Left ventricle myocardium inferior (tissue), 1 donor: ENCODE results near the gene BPIFB3. TPM values are rescaled to one million over a fixed set of nuclear protein-coding genes. Genes with fewer than 3 reads are reported as not detected.

Experiments
- DNase-seq: peaks from one replicate; pipeline ENCODE4 v3.0.0-alpha.2; 2020
- H3K27ac ChIP-seq: fragments of 200-600 bp; replicated peaks from 2 replicates; pipeline ENCODE4 v1.8.0; 2021
- H3K27me3 ChIP-seq: fragments of 200-600 bp; 2 replicates; pipeline ENCODE4 v1.8.0; 2021; ENCODE audit warnings: low read depth
- H3K36me3 ChIP-seq: fragments of 200-600 bp; 2 replicates; pipeline ENCODE4 v1.8.0; 2021
- H3K4me1 ChIP-seq: fragments of 200-600 bp; 2 replicates; pipeline ENCODE4 v1.8.0; 2021
- H3K4me3 ChIP-seq: fragments of 200-600 bp; 2 replicates; pipeline ENCODE4 v1.8.0; 2021; ENCODE audit warnings: mild to moderate bottlenecking, moderate library complexity
- H3K9me3 ChIP-seq: fragments of 200-600 bp; replicated peaks from 2 replicates; pipeline ENCODE4 v1.8.0; 2021
- CTCF ChIP-seq: fragments of 200-600 bp; IDR thresholded peaks from 2 replicates; pipeline ENCODE4 v1.8.0; 2021; ENCODE audit warnings: antibody characterized with exemption, mild to moderate bottlenecking, borderline replicate concordance
- intact Hi-C: fragments of 100-400 bp; cut with micrococcal nuclease; formaldehyde crosslinking; loops from one replicate; pipeline ENCODE4 v1.11.0; 2022
- total RNA-seq: library from RNA; stranded (reverse); fragmentation: NEBNext Ultra II Directional; extraction: Animal tissue kit (Norgen Biotek cat#: 25700); gene quantifications from one replicate; pipeline ENCODE4 v1.2.1, GENCODE V29; 2021
- donor health status: DM: no; HTN: yes; CAD: no; lungs with severe emphysema.

Gene BPIFB3
- total RNA-seq, 1 donor from 2014 or later = not detected

DNA sequence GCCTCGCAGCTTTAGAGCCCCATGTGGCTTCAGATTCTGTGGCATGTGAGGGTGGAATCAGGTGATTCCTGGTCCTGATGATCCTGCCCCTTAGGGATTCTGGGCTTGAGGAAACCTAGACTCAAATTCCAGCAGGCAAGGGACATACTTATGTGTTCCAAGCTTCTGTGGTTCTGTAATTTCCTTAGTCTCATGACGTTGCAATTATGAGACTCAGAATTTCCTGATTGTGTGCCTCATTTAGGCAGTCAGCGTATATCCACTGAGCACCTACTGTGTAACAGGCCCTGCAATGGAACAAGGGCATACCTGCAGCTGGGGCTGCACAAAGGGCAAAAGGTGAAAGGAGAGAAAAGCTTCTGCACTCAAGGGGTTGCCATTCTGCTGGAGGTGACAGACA lies 14.1 kb downstream of the BPIFB3 start:
- H3K27me3 ChIP-seq = peaks cover 29% of the 10 kb centered on the region
- no peaks in the 10 kb centered on the region for H3K4me1 ChIP-seq
- no peaks in the 10 kb centered on the region for H3K9me3 ChIP-seq
- no peaks in the 10 kb centered on the region for H3K36me3 ChIP-seq
- no peak for TF ChIP-seq CTCF
- no peak for DNase-seq
- H3K27ac ChIP-seq = no peak overlapping the region
- H3K4me3 ChIP-seq = no peak overlapping the region
- intact Hi-C loops = no loop called here

- Histone ChIP-seq H3K36me3 (no peaks in the 10 kb centered on the region), H3K4me1 (no peaks in the 10 kb centered on the region), H3K27me3 (peaks cover 32% of the 10 kb centered on the region), H3K4me3 (no peak overlapping the region), H3K9me3 (no peaks in the 10 kb centered on the region), H3K27ac (no peak overlapping the region)
- DNase-seq = no peak
- no peak for TF ChIP-seq CTCF
- intact Hi-C loops = no loop called here
These were observed 14.7 kb downstream of the BPIFB3 start for GRCh38 chr20:33068251-33068939.

- Histone ChIP-seq H3K4me3 (no peak overlapping the region), H3K27ac (no peak overlapping the region), H3K27me3 (peaks cover 33% of the 10 kb centered on the region), H3K36me3 (no peaks in the 10 kb centered on the region), H3K4me1 (no peaks in the 10 kb centered on the region), H3K9me3 (no peaks in the 10 kb centered on the region)
- no peak for TF ChIP-seq CTCF
- intact Hi-C loops = no loop called here
- DNase-seq = no peak
These were observed 16.0 kb downstream of the BPIFB3 start for GRCh38 chr20:33069673-33070072.

DNA sequence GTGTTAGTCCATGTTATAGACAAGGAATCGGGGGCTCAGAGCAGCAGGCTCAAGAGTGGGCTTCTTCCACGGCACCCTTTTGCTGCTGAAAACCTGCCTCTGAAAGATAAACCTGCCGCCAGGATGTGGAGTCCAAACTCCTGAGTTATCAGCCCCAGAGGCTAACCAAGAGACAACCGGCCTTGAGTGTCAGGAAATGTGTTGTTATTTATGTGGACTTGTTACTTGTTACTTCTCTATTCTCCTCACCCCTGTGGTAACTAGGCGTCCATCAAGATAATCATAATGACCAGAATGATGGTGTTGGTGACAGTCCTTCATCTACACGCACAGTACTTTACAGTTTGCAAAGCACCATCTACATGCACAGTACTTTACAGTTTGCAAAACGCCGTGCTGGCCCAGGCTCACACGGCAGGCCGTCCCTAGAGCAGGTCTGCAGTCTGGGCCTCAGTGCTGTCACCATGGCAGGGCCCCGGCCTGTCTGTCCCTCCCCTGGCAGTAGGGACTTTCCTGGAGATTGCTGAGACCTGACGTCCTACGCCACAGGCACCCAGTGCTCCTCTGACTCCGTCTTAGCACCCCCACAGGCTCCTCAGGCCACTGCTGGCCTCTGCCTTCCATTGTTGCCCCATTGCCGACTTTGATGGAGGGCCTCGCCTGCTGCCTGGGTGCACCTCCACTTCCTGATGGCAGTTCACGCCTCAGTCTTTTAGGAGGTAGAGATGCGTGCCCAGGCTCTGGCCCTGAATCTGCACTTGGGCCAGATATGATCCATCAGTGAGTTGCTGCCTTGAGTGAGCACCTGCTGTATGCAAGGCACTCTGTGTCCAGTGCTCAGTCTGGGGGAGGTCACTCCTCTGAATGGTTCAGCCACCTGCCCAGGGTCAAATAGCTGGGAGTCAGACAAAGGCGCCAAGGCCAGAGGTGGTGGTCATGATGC lies 16.7 kb downstream of the BPIFB3 start:
- Histone ChIP-seq H3K27ac (no peak overlapping the region), H3K4me3 (no peak overlapping the region), H3K9me3 (no peaks in the 10 kb centered on the region), H3K27me3 (peaks cover 38% of the 10 kb centered on the region), H3K36me3 (no peaks in the 10 kb centered on the region), H3K4me1 (no peaks in the 10 kb centered on the region)
- no peak for DNase-seq
- intact Hi-C loops = no loop called here
- TF ChIP-seq CTCF = no peak

DNA sequence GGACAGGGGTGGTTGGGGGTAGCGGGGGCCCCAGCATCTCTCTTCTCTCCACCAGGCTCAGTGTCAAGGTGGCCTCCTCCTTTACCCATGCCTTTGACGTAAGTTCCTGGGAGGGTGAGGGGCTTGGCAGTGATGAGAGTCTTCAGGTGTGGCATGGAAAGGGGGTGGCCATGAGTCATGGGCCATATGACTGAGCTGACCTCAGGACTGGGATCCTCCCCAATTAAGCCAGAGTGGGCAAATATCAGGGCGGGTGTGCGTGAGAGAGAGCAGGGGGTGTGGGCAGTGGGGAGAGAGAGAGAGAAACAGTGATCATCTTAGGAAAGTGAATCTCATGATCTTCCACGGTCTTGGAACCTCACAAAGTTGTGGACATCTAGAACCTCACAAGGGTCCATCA lies 17.5 kb downstream of the BPIFB3 start:
- peaks cover 46% of the 10 kb centered on the region for H3K27me3 ChIP-seq
- intact Hi-C loops = no loop called here
- TF ChIP-seq CTCF = no peak
- no peaks in the 10 kb centered on the region for H3K9me3 ChIP-seq
- no peaks in the 10 kb centered on the region for H3K36me3 ChIP-seq
- no peaks in the 10 kb centered on the region for H3K4me1 ChIP-seq
- no peak for DNase-seq
- no peak overlapping the region for H3K27ac ChIP-seq
- no peak overlapping the region for H3K4me3 ChIP-seq
